HEK293T (cell line): Measurements from ENCODE around the gene ARHGAP21.

ENCODE experiments used
- CTCF ChIA-PET: fragments of 350-600 bp; formaldehyde crosslinking; extraction: SDS; loops from one replicate; lab custom pipeline; 2021; ENCODE audit warnings: antibody characterized with exemption, inconsistent platforms; lab: Yijun Ruan, JAX
- POLR2A ChIA-PET: fragments of 350-600 bp; formaldehyde crosslinking; extraction: SDS; loops from one replicate; lab custom pipeline; 2020; ENCODE audit warnings: antibody characterized with exemption, inconsistent platforms; lab: Yijun Ruan, JAX
- DNase-seq: peaks from one replicate; pipeline ENCODE4 v3.0.0; 2012; ENCODE audit warnings: mixed read lengths; ENCODE audit errors: extremely low spot score
- ARNT ChIP-seq: fragments of 450-650 bp; IDR thresholded peaks from 2 replicates; pipeline ENCODE4 v1.6.1; 2017; ENCODE audit warnings: mild to moderate bottlenecking
- BHLHE40 ChIP-seq: fragments of 450-650 bp; IDR thresholded peaks from 2 replicates; pipeline ENCODE4 v1.6.1; 2016; ENCODE audit warnings: mild to moderate bottlenecking, moderate library complexity, borderline replicate concordance
- CTBP1 ChIP-seq: fragments of 450-650 bp; IDR thresholded peaks from 2 replicates; pipeline ENCODE4 v1.6.1; 2016; ENCODE audit warnings: borderline replicate concordance
- ELF4 ChIP-seq: fragments of 450-650 bp; IDR thresholded peaks from 2 replicates; pipeline ENCODE4 v1.6.1; 2017; ENCODE audit warnings: antibody characterized with exemption
- FOXA1 ChIP-seq: fragments of 450-650 bp; IDR thresholded peaks from 2 replicates; pipeline ENCODE4 v1.6.1; 2016; ENCODE audit warnings: mild to moderate bottlenecking
- FOXK2 ChIP-seq: fragments of 450-650 bp; IDR thresholded peaks from 2 replicates; pipeline ENCODE4 v1.6.1; 2016; ENCODE audit warnings: mild to moderate bottlenecking
- FOXM1 ChIP-seq: fragments of 450-650 bp; IDR thresholded peaks from 2 replicates; pipeline ENCODE4 v1.6.1; 2017; ENCODE audit warnings: mild to moderate bottlenecking, borderline replicate concordance
- HDGF ChIP-seq: fragments of 450-650 bp; IDR thresholded peaks from 2 replicates; pipeline ENCODE4 v1.6.1; 2017; ENCODE audit warnings: antibody characterized with exemption, borderline replicate concordance
- L3MBTL2 ChIP-seq: fragments of 450-650 bp; conservative IDR thresholded peaks from 2 replicates; pipeline ENCODE4 v1.6.1; 2016; ENCODE audit warnings: mild to moderate bottlenecking
- LEF1 ChIP-seq: fragments of 450-650 bp; IDR thresholded peaks from 2 replicates; pipeline ENCODE4 v1.6.1; 2017; ENCODE audit warnings: mild to moderate bottlenecking, borderline replicate concordance
- NFRKB ChIP-seq: fragments of 450-650 bp; IDR thresholded peaks from 2 replicates; pipeline ENCODE4 v1.6.1; 2016; ENCODE audit warnings: mild to moderate bottlenecking, moderate library complexity
- SP1 ChIP-seq: fragments of 450-650 bp; IDR thresholded peaks from 2 replicates; pipeline ENCODE4 v1.6.1; 2017
- SUZ12 ChIP-seq: fragments of 450-650 bp; IDR thresholded peaks from 2 replicates; pipeline ENCODE4 v1.6.1; 2016; ENCODE audit warnings: mild to moderate bottlenecking
- TARDBP ChIP-seq: fragments of 450-650 bp; IDR thresholded peaks from 2 replicates; pipeline ENCODE4 v1.6.1; 2016
- ZNF384 ChIP-seq: fragments of 450-650 bp; IDR thresholded peaks from 2 replicates; pipeline ENCODE4 v1.6.1; 2016
- TF ChIP-seq, protein P1 (sequence below): fragments of 450-650 bp; IDR thresholded peaks from 2 replicates; pipeline ENCODE4 v1.6.1; 2016

ARHGAP21 gene

GRCh38 chr10:24536636-24537035 lies 187.1 kb downstream of the ARHGAP21 start:
- CTCF ChIA-PET, result no interaction called here
- POLR2A ChIA-PET, result interaction anchor here (0.6 kb wide), 1 partner anchor 376 kb away, joined by 3 read pairs; no protein-coding TSS in a partner anchor
- no peak for DNase-seq
- no peak for TF ChIP-seq FOXK2
- TF ChIP-seq LEF1, result no peak
- no peak for TF ChIP-seq SUZ12
- no peak for TF ChIP-seq NFRKB
- TF ChIP-seq ARNT, result no peak
- TF ChIP-seq ZNF384, result no peak
- no peak for TF ChIP-seq L3MBTL2
- no peak for TF ChIP-seq HDGF
- TF ChIP-seq, protein P1, sequence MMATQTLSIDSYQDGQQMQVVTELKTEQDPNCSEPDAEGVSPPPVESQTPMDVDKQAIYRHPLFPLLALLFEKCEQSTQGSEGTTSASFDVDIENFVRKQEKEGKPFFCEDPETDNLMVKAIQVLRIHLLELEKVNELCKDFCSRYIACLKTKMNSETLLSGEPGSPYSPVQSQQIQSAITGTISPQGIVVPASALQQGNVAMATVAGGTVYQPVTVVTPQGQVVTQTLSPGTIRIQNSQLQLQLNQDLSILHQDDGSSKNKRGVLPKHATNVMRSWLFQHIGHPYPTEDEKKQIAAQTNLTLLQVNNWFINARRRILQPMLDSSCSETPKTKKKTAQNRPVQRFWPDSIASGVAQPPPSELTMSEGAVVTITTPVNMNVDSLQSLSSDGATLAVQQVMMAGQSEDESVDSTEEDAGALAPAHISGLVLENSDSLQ, result no peak
- no peak for TF ChIP-seq ELF4
- TF ChIP-seq CTBP1, result no peak
- no peak for TF ChIP-seq BHLHE40
- TF ChIP-seq TARDBP, result no peak
- no peak for TF ChIP-seq FOXA1
- no peak for TF ChIP-seq FOXM1
- TF ChIP-seq SP1, result no peak

- CTCF ChIA-PET, result interaction anchor here (0.8 to 1.0 kb wide), 2 partner anchors 17 to 23 kb away, joined by 3 read pairs; no protein-coding TSS in a partner anchor
- TF ChIP-seq ELF4, result no peak
- TF ChIP-seq LEF1, result no peak
- TF ChIP-seq FOXK2, result no peak
- TF ChIP-seq FOXM1, result no peak
- TF ChIP-seq HDGF, result no peak
- TF ChIP-seq TARDBP, result no peak
- no peak for TF ChIP-seq NFRKB
- DNase-seq, result no peak
- POLR2A ChIA-PET, result interaction anchor here (0.7 kb wide), 1 partner anchor 16 kb away, joined by 3 read pairs; no protein-coding TSS in a partner anchor
These were observed 189.7 kb downstream of the ARHGAP21 start for GRCh38 chr10:24533981-24534380.
